IMR-90 (cell line): ENCODE results near the gene HDAC10. TPM values are rescaled to one million over a fixed set of nuclear protein-coding genes. Genes with fewer than 3 reads are reported as not detected.

ENCODE experiments used
- ATAC-seq: fragments of 200-7000 bp; cut with Tn5 transposase; 2 replicates; pipeline ENCODE4 v1.9.1; 2020; ENCODE audit warnings: low read depth, mild to moderate bottlenecking, moderate library complexity
- BruUV-seq: library from RNA; stranded (reverse); fragments of 400-500 nt; replicated peaks from 2 replicates; lab custom pipeline; 2021; lab: Mats Ljungman, UMichigan
- CTCF ChIA-PET: fragments of 300-600 bp; formaldehyde crosslinking; extraction: SDS; loops from one replicate; lab custom pipeline; 2021; ENCODE audit warnings: antibody characterized with exemption; lab: Yijun Ruan, JAX
- POLR2A ChIA-PET: fragments of 300-600 bp; sonication (Branson Sonifier 250); formaldehyde crosslinking; loops from one replicate; lab custom pipeline; 2022; ENCODE audit warnings: antibody characterized with exemption; ENCODE audit not compliant: unreplicated experiment; lab: Charles Lee
- DNase-seq: peaks from one replicate; pipeline ENCODE4 v3.0.0; 2013
- H2AFZ ChIP-seq: replicated peaks from 2 replicates; pipeline ENCODE3; 2013; ENCODE audit warnings: low read length, mild to moderate bottlenecking; ENCODE audit not compliant: poor library complexity
- H2AK5ac ChIP-seq: 2 replicates; pipeline ENCODE4 v1.6.1; 2013; ENCODE audit warnings: low read depth, low read length, inconsistent platforms
- H2AK9ac ChIP-seq: replicated peaks from 2 replicates; pipeline ENCODE3; 2013; ENCODE audit warnings: mild to moderate bottlenecking, low read depth, low read length, moderate library complexity; ENCODE audit not compliant: poor library complexity
- H2BK120ac ChIP-seq: 2 replicates; pipeline ENCODE4 v1.6.1; 2013; ENCODE audit warnings: low read depth, low read length, inconsistent platforms
- H2BK15ac ChIP-seq: 3 replicates; pipeline ENCODE4 v1.6.1; 2013; ENCODE audit warnings: low read depth, low read length, inconsistent platforms
- H2BK20ac ChIP-seq: 2 replicates; pipeline ENCODE4 v1.6.1; 2013; ENCODE audit warnings: low read depth, mild to moderate bottlenecking, inconsistent platforms, low read length, moderate library complexity
- H2BK5ac ChIP-seq: 2 replicates; pipeline ENCODE4 v1.6.1; 2013; ENCODE audit warnings: mild to moderate bottlenecking, low read depth, low read length, inconsistent platforms; ENCODE audit not compliant: poor library complexity, severe bottlenecking
- H3K14ac ChIP-seq: replicated peaks from 2 replicates; pipeline ENCODE4 v1.6.1; 2013; ENCODE audit warnings: low read depth, low read length, inconsistent platforms
- H3K18ac ChIP-seq: 2 replicates; pipeline ENCODE4 v1.6.1; 2013; ENCODE audit warnings: low read depth, low read length, control low read depth
- H3K23ac ChIP-seq: 2 replicates; pipeline ENCODE4 v1.6.1; 2013; ENCODE audit warnings: low read depth, low read length, inconsistent platforms
- H3K27ac ChIP-seq: 2 replicates; pipeline ENCODE4 v1.5.1; 2013; ENCODE audit warnings: mild to moderate bottlenecking, control low read depth, low read length; ENCODE audit not compliant: insufficient read depth
- H3K27me3 ChIP-seq: 2 replicates; pipeline ENCODE4 v1.6.1; 2013; ENCODE audit warnings: low read length; ENCODE audit not compliant: control insufficient read depth, insufficient read depth
- H3K36me3 ChIP-seq: 2 replicates; pipeline ENCODE4 v1.6.1; 2013; ENCODE audit warnings: low read length, mixed read lengths; ENCODE audit not compliant: control insufficient read depth, insufficient read depth
- H3K4ac ChIP-seq: 2 replicates; pipeline ENCODE4 v1.6.1; 2013; ENCODE audit warnings: low read depth, low read length, inconsistent platforms
- H3K4me1 ChIP-seq: 2 replicates; pipeline ENCODE4 v1.6.1; 2013; ENCODE audit warnings: low read length, mixed read lengths; ENCODE audit not compliant: control insufficient read depth, insufficient read depth
- H3K4me2 ChIP-seq: 2 replicates; pipeline ENCODE4 v1.6.1; 2013; ENCODE audit warnings: low read depth, mild to moderate bottlenecking, control low read depth, low read length, moderate library complexity
- H3K4me3 ChIP-seq: 2 replicates; pipeline ENCODE4 v1.5.1; 2013; ENCODE audit warnings: low read depth, mild to moderate bottlenecking, control low read depth, low read length, moderate library complexity; ENCODE audit not compliant: insufficient read depth
- H3K56ac ChIP-seq: 2 replicates; pipeline ENCODE4 v1.6.1; 2013; ENCODE audit warnings: low read length, inconsistent platforms; ENCODE audit not compliant: insufficient read depth; ENCODE audit errors: extremely low read depth
- H3K79me1 ChIP-seq, 2 experiments: 2 replicates each; pipeline ENCODE4 v1.6.1; 2013; ENCODE audit warnings: low read length in 2 of 2, inconsistent platforms in 1 of 2, low read depth in 1 of 2
- H3K9ac ChIP-seq: 2 replicates; pipeline ENCODE4 v1.6.1; 2013; ENCODE audit warnings: low read depth, low read length, control low read depth
- H3K9me1 ChIP-seq: 2 replicates; pipeline ENCODE4 v1.6.1; 2013; ENCODE audit warnings: low read length, inconsistent platforms; ENCODE audit not compliant: insufficient read depth
- H3K9me3 ChIP-seq: 2 replicates; pipeline ENCODE4 v1.6.1; 2013; ENCODE audit warnings: low read length; ENCODE audit not compliant: control insufficient read depth, insufficient read depth
- H4K20me1 ChIP-seq: 2 replicates; pipeline ENCODE4 v1.6.1; 2013; ENCODE audit warnings: low read length, inconsistent platforms; ENCODE audit not compliant: insufficient read depth
- H4K5ac ChIP-seq: 2 replicates; pipeline ENCODE4 v1.6.1; 2013; ENCODE audit warnings: mild to moderate bottlenecking, low read depth, low read length, control low read depth
- H4K8ac ChIP-seq, 2 experiments: 2 replicates each; pipeline ENCODE4 v1.6.1; 2013; ENCODE audit warnings: low read depth in 2 of 2, low read length in 2 of 2, control low read depth in 1 of 2, inconsistent platforms in 1 of 2
- H4K91ac ChIP-seq: 2 replicates; pipeline ENCODE4 v1.6.1; 2013; ENCODE audit warnings: low read depth, low read length, inconsistent platforms; ENCODE audit not compliant: insufficient read depth
- BHLHE40 ChIP-seq: fragments of 150-350 bp; IDR thresholded peaks from 2 replicates; pipeline ENCODE4 v1.6.1; 2016; ENCODE audit warnings: mild to moderate bottlenecking, low read depth, low read length
- CEBPB ChIP-seq: IDR thresholded peaks from 2 replicates; pipeline ENCODE4 v1.6.1; 2012; ENCODE audit warnings: low read depth, low read length, improper control_type of control experiment
- CHD1 ChIP-seq: IDR thresholded peaks from 2 replicates; pipeline ENCODE4 v1.6.1; 2012; ENCODE audit warnings: low read depth, low read length, improper control_type of control experiment
- FOS ChIP-seq: fragments of 150-350 bp; IDR thresholded peaks from 2 replicates; pipeline ENCODE4 v1.6.1; 2016; ENCODE audit warnings: low read depth, low read length
- MAFK ChIP-seq: IDR thresholded peaks from 2 replicates; pipeline ENCODE4 v1.6.1; 2012; ENCODE audit warnings: low read depth, low read length, improper control_type of control experiment
- MAZ ChIP-seq: IDR thresholded peaks from 2 replicates; pipeline ENCODE4 v1.6.1; 2012; ENCODE audit warnings: low read depth, mild to moderate bottlenecking, low read length, improper control_type of control experiment, moderate library complexity, borderline replicate concordance
- MXI1 ChIP-seq: IDR thresholded peaks from 2 replicates; pipeline ENCODE4 v1.6.1; 2012; ENCODE audit warnings: low read depth, mild to moderate bottlenecking, low read length, moderate library complexity, borderline replicate concordance
- NFE2L2 ChIP-seq: fragments of 150-350 bp; IDR thresholded peaks from 2 replicates; pipeline ENCODE4 v1.6.1; 2016; ENCODE audit warnings: low read depth, mild to moderate bottlenecking, low read length
- POLR2A ChIP-seq: IDR thresholded peaks from 2 replicates; pipeline ENCODE4 v1.6.1; 2012; ENCODE audit warnings: mild to moderate bottlenecking, low read depth, low read length
- RAD21 ChIP-seq: IDR thresholded peaks from 2 replicates; pipeline ENCODE4 v1.6.1; 2012; ENCODE audit warnings: low read length, improper control_type of control experiment
- RCOR1 ChIP-seq: IDR thresholded peaks from 2 replicates; pipeline ENCODE4 v1.6.1; 2012; ENCODE audit warnings: mild to moderate bottlenecking, low read length, improper control_type of control experiment; ENCODE audit not compliant: insufficient replicate concordance
- RFX5 ChIP-seq: IDR thresholded peaks from 2 replicates; pipeline ENCODE4 v1.8.0; 2012; ENCODE audit warnings: low read depth, mild to moderate bottlenecking, low read length, moderate library complexity
- SMC3 ChIP-seq: fragments of 150-350 bp; IDR thresholded peaks from 2 replicates; pipeline ENCODE4 v1.6.1; 2016; ENCODE audit warnings: low read depth, mild to moderate bottlenecking, antibody characterized with exemption, low read length, moderate library complexity
- WGBS, 2 experiments: methylation state at CpG; one replicate each; pipeline versions ENCODE4 v1.1.5 to v1.1.7; 2013; ENCODE audit warnings: missing lambda C conversion rate in 2 of 2; ENCODE audit not compliant: insufficient read length in 1 of 2; ENCODE audit errors: extremely low coverage in 2 of 2; 5-methylcytosine and 5-hydroxymethylcytosine counted together
- dilution Hi-C: fragments of 300-500 bp; cut with HindIII; formaldehyde crosslinking; loops from one replicate; pipeline ENCODE4 v1.14.3; 2018; ENCODE audit warnings: low sequenced_read_pairs; ENCODE audit not compliant: unreplicated experiment
- in situ Hi-C: fragments of 300-500 bp; cut with MboI; formaldehyde crosslinking; loops from 3 replicates; pipeline ENCODE4 v1.14.3; 2019; ENCODE audit warnings: low sequenced_read_pairs, inconsistent platforms, mixed read lengths
- intact Hi-C: fragments of 100-400 bp; cut with micrococcal nuclease; formaldehyde crosslinking; loops from 2 replicates; pipeline ENCODE4 v1.10.0; 2022
- polyA plus RNA-seq, 3 experiments: library from polyadenylated mRNA; depleted of rRNA; stranded (reverse); fragments of >200 nt; gene quantifications; 2 replicates each; pipeline ENCODE4 v1.2.3, GENCODE V29; 2012; ENCODE audit warnings: low replicate concordance in 1 of 3
- total RNA-seq: library from RNA; depleted of rRNA; stranded (reverse); fragments of >200 nt; gene quantifications from 2 replicates; pipeline ENCODE4 v1.2.3, GENCODE V29; 2012
- TF ChIP-seq, protein P1 (sequence below): conservative IDR thresholded peaks from 2 replicates; pipeline ENCODE4 v1.5.1; 2012; ENCODE audit warnings: mild to moderate bottlenecking, low read depth, low read length, improper control_type of control experiment
- TF ChIP-seq, protein P2 (sequence below): fragments of 150-350 bp; IDR thresholded peaks from 2 replicates; pipeline ENCODE4 v1.6.1; 2017; ENCODE audit warnings: mild to moderate bottlenecking, antibody characterized with exemption, low read length, low read depth

The HDAC10 gene
- total and polyA plus RNA-seq, 2 of the 4 experiments (the other 2 are of a cell fraction): 3.9 to 35.7 TPM

DNA sequence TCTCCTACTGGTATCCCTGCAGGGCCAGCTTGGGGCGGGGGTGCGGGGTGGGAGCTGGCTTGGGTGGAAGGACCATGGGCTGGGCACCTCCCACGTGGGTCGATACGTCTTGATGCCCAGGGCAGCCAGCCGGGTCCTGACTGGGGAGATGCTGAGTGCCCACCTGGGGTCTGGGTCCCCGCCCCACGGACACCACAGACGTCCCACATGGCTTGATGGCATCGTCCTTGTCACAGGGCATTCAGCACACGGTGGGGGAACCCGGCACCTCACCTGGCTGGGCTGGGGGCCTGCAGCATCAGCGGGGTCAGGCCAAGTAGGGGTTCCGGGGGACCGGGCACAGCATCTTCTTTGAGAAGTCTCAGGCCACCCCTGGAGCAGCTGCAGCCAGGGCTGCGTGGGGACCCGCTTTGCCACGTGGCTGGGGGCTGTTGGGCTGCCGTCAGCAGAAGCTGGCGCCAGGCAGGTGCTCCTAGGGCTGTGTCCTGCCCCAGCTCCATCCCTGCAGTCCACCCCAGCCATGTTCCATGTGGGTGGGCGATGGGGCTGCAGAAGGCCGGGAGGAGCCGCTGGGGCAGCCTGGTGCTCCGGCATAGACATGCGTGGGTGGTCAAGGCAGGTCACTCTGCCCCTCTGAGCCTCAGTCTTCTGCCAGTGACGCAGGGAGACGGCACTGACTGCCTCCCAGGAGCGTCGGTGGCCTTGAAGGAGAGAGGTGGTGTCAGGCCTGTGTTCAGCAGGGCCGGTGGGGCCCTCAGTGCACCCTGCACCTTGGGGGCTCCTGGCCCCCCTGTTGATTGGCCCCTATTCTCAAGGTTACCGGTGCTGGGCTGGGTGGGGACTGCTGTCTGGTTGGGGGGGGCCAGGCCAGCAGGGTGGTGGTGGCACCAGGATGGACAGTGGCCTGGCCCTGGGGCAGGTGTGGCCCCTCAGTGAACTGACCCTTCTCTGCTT is 41.8 kb downstream of the HDAC10 start:
- Histone ChIP-seq H3K9me1 (no peaks in the 10 kb centered on the region; the same call in 1 of the 2 replicates), H3K9me3 (no peaks in the 10 kb centered on the region), H3K27me3 (no peaks in the 10 kb centered on the region), H2BK20ac (no peak overlapping the region), H3K4ac (no peak overlapping the region), H3K14ac (no peak overlapping the region), H4K20me1 (peaks cover 52% of the 10 kb centered on the region), H4K91ac (no peak overlapping the region), H4K5ac (no peak overlapping the region), H2AK9ac (no peak overlapping the region), H2BK15ac (no peak overlapping the region), H3K4me2 (no peak overlapping the region), H3K56ac (no peak overlapping the region), H3K27ac (no peak overlapping the region), H2BK5ac (no peak overlapping the region), H2BK120ac (no peak overlapping the region), H2AFZ (peak overlapping the region; percentile 63), H3K23ac (no peak overlapping the region), H3K9ac (no peak overlapping the region), H3K18ac (no peak overlapping the region), H3K4me1 (no peaks in the 10 kb centered on the region), H3K79me1 (peaks cover 17 to 75% of the 10 kb centered on the region in 2 experiments), H4K8ac (no peak overlapping the region), H2AK5ac (no peak overlapping the region), H3K36me3 (peaks cover 45% of the 10 kb centered on the region), H3K4me3 (no peak overlapping the region)
- DNase-seq (no peak), ATAC-seq (peak; percentile 6)
- intact Hi-C loops: loop anchor here (1.0 to 10.0 kb wide), 3 partner anchors 63 to 278 kb away; no protein-coding TSS in a partner anchor
- in situ Hi-C loops: loop anchor here (25.0 kb wide), 1 partner anchor 397 kb away; no protein-coding TSS in a partner anchor
- ChIA-PET POLR2A (no interaction called here), CTCF (no interaction called here)
- 86% methylated on average over 24 of the region's 31 CpGs; no CpG with 5 or more reads in 1 of the 2 experiments for WGBS, 2 experiments
- no TSS peak for BruUV-seq
- dilution Hi-C loops: no loop called here
- no peak for TF ChIP-seq CHD1
- TF ChIP-seq RFX5: no peak
- TF ChIP-seq MAZ: no peak
- TF ChIP-seq SMC3: no peak
- no peak for TF ChIP-seq POLR2A
- TF ChIP-seq FOS: no peak
- TF ChIP-seq BHLHE40: no peak
- TF ChIP-seq, protein P1, sequence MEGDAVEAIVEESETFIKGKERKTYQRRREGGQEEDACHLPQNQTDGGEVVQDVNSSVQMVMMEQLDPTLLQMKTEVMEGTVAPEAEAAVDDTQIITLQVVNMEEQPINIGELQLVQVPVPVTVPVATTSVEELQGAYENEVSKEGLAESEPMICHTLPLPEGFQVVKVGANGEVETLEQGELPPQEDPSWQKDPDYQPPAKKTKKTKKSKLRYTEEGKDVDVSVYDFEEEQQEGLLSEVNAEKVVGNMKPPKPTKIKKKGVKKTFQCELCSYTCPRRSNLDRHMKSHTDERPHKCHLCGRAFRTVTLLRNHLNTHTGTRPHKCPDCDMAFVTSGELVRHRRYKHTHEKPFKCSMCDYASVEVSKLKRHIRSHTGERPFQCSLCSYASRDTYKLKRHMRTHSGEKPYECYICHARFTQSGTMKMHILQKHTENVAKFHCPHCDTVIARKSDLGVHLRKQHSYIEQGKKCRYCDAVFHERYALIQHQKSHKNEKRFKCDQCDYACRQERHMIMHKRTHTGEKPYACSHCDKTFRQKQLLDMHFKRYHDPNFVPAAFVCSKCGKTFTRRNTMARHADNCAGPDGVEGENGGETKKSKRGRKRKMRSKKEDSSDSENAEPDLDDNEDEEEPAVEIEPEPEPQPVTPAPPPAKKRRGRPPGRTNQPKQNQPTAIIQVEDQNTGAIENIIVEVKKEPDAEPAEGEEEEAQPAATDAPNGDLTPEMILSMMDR: no peak
- TF ChIP-seq NFE2L2: no peak
- TF ChIP-seq MAFK: no peak
- no peak for TF ChIP-seq RCOR1
- TF ChIP-seq RAD21: no peak
- TF ChIP-seq, protein P2, sequence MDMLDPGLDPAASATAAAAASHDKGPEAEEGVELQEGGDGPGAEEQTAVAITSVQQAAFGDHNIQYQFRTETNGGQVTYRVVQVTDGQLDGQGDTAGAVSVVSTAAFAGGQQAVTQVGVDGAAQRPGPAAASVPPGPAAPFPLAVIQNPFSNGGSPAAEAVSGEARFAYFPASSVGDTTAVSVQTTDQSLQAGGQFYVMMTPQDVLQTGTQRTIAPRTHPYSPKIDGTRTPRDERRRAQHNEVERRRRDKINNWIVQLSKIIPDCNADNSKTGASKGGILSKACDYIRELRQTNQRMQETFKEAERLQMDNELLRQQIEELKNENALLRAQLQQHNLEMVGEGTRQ: no peak
- TF ChIP-seq MXI1: no peak
- no peak for TF ChIP-seq CEBPB
